ENCODE results near the gene TTLL3. TPM values are rescaled to one million over a fixed set of nuclear protein-coding genes. Genes with fewer than 3 reads are reported as not detected.

The TTLL3 gene
- total and polyA plus RNA-seq, 2 of the 8 experiments (the other 6 are each of a cell fraction or from before 2014, with no cell fraction given), result 5.9 to 8.9 TPM

DNA sequence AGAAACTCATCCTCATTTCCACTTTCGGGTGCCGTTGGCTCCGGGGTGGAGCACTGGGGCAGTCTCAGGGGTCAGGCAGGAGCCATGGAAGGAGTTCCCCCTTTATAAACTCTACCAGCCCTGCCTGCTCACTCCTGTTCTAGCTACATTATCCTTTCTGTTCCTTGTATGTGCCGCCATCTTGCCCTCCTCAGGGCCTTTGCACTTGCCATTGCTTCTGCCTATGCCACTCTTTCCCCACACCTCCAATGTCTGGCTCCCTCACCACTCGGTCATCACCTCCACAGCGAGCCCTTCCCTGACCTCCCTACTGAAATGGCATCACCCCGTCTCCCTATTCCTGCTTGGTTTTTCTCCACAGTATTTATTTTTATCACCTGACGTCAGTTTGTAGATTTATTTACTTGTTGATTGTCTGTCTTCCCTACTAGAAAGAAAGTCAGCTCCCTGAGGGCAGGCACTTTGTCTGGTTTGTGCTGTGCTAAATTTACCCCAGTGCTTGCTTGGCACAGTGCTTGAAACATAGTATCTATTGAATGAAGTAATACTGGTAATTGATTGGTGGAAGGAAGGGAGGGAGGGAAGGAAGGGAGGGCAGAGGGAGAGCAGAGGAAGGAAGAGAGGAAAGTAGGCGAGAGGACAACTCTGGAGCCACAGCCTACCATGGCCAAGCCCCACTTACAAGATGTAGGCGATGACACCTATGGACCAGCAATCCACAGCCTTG is 49.1 kb upstream of the TTLL3 start (continued):
- TF ChIP-seq SRF (IDR thresholded peaks at IDR 0.05; ENCODE audit: low read depth, low read length) (no peak), JUN (IDR thresholded peaks at IDR 0.05; ENCODE audit: low read depth, low read length) (no peak), KDM1A (IDR thresholded peaks at IDR 0.05; ENCODE audit: borderline replicate concordance, low read length) (no peak)

Measured in H1 (cell line).